HPDE6-E6E7 (cell line): ENCODE results near the gene ZNF670.

Source experiments
- DNase-seq: peaks from one replicate; pipeline ENCODE4 v3.0.0; 2011; ENCODE audit warnings: missing footprints; ENCODE audit errors: extremely low spot score

The ZNF670 gene

DNA sequence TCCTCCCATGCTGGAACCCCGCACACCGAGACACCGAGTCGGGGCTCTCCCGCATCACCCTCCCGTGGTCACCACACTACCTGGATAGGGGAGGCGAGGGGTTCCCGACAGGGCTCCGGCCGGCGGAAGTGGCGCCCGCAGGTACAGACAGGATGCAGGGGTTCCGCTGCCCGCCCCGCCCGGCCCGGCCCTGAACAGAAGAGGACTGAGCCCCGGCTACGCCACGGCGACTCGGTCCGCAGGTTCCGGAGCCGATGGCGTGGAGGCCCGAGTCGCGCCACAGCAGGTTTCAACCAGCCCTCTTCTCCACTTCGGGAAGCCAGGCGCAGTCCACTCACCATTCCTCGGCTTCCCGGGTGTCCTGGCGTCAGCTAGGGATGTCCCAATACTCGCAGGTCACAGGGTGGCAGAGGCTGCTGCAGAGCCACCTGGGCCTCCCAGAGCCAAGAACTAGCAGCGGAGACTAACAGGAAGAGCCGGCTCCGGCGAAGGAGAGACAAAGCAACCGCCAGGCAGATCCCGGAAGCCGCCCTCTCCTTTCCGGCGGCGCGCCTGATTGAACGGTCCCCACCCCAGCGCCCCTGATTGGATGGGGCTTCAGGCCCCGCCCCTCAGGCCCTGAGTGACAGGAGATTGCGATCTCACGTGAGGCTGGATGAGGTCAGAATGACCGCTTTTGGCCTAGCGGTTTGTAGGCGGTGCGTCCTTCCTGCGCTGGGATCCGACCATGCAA is 25.4 kb upstream of the ZNF670 start, which contains the start of gene ZNF669:
Gene ZNF669, minus strand, starts transcription at position 498 of the 733 bp plus-strand sequence. Its CDS starts 157 bp downstream, at position 341.
- DNase-seq = peak; percentile 88

DNA sequence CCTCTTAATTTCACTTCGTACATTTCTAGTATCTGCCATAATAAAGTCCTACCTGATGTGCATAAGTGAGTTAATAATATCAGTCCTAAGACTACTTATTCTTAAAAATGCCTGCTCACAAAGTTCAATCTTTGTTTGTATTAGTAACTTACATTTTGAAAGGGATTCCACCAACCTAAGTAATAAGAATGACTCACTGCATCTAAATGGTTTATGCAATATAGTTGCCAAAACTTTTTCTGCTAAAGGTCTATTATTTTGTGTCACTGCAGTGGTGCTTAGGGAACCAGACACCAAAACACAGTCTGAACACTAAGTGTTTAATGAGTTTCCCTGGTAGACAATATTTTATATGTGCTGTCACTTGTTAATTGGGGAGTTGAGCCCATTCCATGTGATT is 23.8 kb upstream of the ZNF670 start:
- DNase-seq = no peak

DNA sequence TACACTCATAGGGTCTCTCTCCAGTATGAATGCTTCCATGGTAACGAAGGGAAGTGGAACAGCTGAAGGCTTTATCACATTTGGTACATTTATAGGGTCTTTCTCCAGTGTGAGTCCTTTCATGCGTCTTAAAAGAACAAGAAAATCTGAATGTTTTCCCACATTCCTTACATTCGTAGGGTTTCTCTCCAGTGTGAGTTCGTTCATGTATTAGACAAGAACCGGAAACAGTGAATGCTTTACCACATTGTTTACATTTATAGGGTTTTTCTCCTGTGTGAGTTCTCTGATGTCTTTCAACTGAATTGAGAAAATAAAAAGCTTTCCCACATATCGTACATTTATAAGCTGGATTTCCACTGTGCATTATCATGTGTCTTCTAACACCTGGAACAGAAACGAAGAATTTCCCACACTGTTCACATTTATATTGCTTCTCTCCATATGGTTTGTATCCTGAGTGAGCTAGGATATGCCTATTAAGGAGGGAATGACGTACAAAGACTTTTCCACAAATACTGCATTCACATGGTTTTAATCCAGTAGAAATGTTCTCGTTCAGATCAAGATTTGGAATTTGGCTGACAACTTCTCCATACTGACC is 22.2 kb upstream of the ZNF670 start:
- DNase-seq = no peak

DNA sequence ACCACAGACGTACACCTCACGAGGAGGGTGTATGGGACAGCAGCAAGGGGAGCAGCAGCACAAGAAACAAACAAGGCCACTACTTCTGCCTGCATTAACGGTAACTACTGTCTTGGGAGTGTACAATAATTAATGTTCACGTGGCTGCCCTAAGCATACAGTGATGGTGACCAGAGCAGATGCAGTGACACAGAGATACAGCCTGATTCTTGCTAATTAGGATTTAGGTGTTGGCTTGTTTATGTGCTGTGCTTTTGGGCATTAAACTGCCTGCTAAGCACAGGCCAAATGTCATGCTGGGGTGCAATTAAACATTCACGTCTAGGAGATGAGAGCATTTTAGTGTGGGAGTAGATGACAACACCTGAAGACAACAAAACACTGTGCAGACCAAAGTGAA is 18.3 kb upstream of the ZNF670 start:
- DNase-seq = no peak

DNA sequence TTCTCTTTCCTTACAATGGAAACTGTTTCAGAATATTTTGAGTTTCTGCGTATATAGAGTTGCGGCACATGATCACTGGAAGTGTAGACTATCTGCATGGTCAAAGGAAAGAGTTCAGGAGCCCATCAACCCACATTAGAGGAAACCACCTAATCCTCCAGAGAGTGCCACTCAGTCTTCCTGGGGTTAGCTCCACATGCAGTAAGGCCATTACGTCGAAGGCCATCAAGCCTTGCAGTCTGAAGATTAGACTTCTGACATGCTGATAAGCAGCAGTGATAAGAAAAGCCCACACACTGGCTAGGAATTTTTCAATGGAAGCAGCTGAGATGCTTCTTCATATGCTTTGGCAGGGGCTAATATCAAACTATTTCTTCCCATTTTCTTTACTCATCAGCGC is 17.9 kb upstream of the ZNF670 start:
- no peak for DNase-seq

DNA sequence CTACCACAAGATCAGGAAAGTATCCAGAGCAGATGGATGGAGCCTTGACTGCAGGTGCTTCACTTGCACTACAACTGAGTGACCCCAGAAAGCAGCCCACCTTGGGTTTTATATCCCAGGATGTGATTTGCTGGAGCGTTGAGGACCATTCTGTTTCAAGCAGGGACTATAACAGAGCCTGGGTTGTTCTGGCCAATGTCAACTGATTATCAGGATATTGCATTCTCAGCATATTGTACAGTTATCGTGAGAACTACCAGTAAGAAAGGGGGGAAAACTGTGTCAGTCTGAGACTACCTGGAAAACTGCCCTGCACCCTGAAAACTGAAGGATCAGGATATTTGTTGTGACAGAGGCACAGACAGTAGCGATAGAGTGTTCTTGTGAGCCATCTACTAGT is 17.5 kb upstream of the ZNF670 start:
- no peak for DNase-seq

DNA sequence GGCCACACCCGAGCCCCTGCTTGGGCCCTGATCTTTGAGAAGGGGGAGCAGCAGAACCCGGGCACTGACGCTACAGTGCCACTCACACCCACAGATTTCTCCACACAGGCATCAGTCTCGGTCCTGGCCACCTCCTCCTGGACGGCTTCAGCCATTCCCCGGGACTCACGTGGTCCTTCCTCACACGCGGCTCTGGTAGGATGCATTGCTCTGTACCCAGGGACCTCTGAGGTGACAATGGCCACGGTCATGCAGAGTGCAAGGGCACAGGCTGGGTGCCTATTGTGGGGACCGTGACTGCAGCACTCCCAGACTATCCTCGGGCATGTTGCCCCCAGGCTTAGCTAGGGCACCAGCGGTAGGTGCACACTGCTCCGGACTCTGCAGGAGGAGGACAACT is 11.8 kb upstream of the ZNF670 start:
- no peak for DNase-seq

DNA sequence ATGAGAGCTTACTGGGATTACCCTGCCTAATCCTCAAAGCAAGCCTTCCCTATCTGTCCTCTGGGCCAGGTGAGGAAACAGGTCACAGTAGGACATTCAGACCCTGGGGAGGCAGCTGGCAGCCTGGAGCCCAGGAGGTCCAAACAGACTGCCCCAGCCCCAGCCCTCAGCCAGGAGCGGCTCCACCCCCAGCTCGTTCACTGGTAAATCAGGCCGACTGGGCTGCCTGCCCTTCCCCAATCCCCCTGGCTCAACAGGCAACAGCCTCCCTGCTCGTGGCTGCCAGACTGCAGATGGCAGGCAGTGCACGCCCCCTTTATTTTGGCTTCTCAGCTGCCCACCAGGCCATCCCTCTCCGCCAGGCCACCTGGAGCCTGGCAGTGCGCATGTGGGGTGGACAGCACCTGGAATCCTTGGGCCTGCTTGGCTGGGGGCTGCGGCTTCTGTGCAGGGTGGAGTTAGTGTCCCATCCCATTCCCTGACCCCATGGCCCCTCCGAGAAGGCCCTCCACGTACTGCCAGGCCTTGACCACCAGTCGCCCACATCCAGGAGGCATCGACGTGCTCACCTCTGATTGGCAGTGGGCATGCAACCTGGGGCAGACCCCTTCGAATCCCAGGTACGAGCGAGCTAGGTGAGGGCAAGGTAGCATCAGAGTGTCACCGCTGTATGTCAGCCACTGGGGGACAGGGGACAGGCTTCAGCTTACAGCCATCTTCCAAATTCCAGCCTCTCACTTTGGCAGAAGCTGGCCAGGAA is 11.2 kb upstream of the ZNF670 start:
- DNase-seq = no peak

DNA sequence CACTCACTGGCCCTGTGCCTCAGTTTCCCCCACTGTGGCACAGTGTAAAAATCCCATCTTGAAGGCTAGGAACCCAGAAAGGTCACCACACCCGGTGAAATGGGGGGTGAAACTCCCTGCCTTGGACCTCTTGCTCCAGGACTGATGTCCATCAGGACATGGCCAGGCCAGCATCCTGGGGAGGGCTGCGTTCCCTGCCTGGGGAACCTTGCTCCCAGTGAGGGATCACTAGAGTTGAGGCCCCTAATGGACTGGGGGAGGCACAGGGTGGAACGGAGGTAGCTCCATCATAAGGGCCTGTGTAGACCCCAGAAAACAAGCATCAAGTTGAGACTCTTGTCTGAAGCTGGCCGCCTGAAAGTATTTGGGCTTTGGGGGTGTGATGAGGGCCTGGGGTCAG is 10.4 kb upstream of the ZNF670 start:
- no peak for DNase-seq

DNA sequence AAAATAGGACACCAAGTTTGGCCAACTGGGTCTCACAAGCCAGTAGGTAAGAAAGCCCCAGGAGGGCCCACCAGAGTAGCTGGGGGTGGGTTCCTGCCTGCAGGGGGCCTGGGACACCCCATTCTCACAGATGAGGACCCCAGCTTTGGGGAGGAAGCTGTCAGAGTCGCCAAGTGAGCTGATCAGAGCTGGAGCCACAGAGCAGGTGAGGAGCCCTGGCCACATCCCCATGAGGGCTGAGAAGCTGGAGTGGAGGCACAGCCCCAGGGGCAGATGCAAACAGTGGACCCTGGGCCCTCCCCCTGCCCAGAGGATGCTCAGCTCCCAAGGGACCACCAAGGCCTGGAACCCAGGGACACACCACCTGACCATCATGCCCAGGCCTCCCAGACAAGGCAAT is 8.6 kb upstream of the ZNF670 start:
- no peak for DNase-seq

DNA sequence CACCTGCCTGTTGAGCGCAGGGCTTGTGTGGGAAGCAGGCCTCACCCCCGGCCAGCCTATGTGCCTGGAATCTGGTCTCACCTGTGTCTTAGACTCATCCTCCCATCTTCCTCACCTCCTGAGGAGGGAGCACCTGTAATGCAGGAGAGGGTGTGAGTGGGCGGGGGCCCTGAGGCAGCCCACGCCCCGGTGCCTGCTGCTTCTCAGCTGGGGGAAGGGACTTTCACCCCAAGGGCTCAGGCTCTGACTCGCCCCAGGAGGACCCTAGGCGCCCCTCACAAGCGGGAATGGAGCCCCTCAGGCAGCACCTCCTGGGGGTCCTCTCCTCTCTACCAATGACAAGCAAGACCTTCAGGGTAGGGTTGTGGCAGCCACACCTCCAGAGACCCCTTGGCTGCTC is 6.7 kb upstream of the ZNF670 start:
- no peak for DNase-seq

DNA sequence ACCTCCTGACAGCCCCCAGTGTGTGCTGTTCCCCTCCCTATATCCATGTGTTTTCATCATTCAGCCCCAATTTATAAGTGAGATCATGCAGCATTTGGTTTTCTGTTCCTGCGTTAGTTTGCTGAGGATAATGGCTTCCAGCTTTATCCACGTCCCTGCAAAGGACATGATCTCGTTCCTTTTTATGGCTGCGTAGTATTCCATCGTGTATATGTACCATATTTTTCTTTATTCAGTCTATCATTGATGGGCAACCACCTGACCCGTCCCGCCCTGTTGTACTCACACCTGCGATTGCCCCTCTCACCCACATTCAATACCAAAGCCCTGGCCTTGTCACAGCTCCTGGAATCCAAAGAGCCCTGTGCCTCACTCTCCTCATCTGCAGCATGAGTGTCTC is 6.2 kb upstream of the ZNF670 start:
- DNase-seq = no peak

DNA sequence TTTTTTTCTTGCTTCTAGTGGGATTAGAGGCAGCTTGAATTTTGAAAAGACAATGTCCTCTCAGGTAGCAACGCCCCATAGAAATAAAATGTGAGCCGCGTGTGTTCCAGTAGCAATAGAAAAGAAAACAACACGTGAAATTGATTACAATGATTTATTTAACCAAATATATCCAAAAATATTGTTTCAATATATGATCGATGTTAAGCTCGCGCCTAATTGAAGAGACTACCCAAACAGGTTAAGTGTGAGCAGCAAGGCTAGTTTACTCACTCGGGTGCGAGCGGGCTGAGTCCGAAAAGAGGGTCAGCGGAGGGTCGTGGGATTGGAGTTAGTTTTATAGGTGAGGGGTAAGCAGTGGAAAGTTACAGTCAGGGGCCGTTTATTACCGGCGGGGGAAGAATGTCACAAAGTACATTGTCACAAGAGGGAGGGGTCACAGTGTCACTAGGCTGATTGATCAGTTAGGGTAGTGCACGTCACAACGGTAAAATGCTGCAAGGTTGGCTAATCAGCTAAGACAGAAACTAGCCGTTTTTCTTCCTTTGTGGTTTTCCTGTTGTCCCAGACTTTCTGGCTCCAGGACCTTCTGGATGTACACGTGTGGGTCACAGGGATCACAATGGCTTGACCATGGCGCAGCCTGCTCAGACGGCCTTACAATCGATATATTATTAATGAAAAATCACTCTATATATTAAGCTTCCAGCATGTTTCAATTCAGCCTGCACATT is 697 bp upstream of the ZNF670 start:
- DNase-seq = no peak

DNA sequence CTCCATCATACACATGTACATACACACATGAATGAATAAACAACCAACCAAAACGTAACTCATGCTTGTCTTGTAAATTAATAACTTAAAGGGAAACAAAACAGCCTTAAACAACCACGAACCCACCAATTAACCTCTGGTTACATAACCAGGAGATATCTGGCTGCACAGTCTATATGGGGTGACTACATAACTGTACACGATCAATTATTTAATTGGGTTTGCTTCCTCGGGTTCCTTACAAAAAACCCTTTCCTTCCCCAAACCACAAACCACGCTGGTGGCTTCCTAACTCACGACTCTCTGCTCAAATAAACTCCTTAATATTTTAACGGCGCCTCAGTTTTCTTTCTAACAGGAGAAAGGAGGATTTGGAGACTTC is 744 bp downstream of the ZNF670 start:
- DNase-seq = no peak

DNA sequence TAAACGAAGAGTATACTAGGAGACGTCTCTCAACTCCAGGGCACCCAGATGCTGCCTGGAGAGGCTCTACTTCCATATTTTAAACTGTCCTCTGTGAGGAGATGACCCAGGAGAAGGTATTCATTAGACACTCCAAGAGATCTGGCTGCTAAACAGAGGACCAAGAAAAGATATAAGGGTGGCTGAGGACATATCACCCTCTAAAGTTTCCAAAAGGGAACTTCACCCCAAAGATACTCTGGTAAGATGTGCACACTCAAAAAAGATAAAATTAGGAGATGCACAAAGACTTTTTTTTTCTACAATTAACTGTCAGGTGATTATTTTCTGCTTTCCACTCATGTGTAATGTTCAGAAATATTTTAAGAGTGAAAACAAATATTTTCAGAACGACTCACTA is 1.4 kb downstream of the ZNF670 start:
- DNase-seq = no peak

DNA sequence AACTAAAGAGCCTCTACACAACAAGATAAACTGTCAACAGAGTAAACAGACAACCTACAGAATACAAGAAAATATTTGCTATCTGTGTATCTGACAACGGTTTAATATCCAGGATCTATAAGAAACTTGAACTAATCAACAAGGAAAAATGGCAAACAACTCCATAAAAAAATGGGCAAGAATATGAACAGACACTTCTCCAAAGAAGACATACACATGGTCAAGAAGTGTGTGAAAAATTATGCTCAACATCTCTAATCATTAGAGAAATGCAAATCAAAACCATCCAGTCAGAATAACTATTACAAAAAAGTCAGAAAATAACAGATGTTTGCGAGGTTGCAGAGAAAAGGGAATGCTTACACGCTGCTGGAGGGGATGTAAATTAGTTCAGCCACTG is 8.0 kb downstream of the ZNF670 start:
- DNase-seq = no peak

DNA sequence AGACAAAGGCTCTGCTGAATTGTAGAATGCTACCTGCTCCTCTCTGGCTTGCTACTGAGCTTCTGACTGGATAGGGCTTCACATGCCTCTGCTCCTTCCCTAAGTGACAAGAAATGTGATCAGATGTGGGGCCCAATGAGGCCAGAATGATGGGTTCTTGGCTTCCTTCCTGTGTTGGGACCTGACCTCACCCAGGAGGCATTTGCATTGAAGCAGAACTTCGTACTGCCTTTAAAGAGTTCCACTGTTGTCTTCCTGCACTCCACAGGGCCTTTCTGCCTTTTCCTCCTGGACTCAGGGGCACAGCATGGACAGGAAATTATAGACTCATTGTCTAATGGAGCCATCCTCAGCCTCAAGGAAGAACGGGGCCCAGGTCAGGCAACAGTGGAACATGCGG is 14.3 kb downstream of the ZNF670 start:
- no peak for DNase-seq

DNA sequence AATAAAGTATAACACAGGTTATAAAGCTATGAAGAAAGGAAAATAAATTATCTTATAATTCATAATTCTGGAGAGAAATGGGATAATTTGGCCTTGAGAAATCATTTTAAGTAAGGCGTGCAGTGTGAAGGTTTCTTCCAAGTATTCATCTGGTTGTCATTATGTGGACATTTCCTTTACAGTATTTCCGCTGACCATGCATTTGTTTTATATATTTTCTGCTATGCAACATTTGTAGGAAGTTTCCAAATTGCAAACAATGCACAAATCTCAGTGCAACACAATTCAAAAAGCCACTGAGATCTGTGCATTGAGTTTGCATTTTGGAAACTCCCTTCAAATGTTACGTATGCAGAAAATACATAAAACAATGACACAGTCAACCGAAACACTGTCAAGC is 17.8 kb downstream of the ZNF670 start:
- DNase-seq = no peak

DNA sequence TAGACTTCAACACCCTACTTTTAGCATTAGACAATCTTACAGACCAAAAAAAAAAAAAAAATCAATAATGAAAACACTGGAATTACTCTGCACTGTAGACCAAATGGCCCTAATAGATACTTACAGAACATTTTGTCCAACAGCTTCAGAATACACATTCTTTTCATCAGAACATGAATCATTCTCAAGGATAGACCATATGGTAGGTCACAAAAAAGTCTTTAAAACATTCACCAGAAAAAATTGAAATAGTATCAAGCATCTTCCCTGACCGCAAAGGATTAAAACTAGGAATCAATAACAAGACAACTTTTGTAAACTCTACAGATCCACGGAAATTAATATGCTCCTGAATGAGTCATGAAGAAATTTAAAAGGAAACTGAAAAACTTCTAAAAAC is 22.5 kb downstream of the ZNF670 start:
- no peak for DNase-seq

DNA sequence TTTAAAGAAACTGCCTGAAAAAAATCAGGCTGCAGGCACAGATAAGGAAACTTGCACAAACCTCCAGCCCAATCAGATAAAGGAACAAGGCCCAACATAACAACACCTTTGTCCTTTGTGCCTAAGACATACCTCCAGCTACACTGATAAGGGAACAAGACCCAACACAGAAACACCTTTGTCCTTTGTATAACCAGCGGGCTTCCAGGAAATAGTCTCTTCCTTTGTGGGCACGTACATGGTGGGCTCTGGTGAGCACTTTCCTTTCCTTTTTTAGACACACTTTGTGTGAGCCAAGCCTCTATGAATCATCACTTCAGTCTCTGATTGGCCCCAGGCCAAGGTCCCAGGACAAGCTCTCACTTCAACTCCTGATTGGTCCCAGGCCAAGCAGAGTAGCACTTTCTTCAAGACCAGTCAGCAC is 23.6 kb downstream of the ZNF670 start:
- no peak for DNase-seq

DNA sequence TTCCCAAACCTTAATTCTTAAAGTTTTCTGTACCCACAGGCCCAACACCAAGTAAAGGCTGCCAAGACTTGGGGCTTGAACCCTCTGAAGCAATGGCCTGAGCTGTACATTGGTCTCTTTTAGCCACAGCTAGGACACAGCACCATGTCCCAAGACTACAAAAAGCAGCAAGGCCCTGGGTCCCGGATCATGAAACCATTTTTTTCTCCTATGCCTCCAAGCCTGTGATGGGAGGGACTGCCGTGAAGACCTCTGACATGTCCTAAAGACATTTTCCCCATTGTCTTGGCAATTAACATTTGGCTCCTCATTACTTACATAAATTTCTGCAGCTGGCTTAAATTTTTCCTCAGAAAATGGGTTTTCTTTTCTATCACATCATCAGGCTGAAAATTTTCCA is 30.9 kb downstream of the ZNF670 start:
- no peak for DNase-seq

DNA sequence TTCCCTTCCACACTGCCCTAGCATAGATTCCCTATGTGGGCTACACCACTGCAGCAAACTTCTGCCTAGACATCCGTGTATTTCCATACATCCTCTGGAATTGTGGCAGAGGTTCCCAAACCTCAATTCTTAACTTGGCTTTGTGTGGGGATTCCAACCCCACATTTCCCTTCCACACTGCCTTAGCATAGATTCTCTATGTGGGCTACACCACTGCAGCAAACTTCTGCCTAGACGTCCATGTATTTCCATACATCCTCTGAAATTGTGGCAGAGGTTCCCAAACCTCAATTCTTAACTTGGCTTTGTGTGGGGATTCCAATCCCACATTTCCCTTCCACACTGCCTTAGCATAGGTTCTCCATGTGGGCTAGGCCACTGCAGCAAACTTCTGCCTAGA is 31.4 kb downstream of the ZNF670 start:
- no peak for DNase-seq
